Pancreas (tissue), 10 donors: ENCODE data around the gene TSNAX. TPM values are rescaled to one million over a fixed set of nuclear protein-coding genes. Genes with fewer than 3 reads are reported as not detected.

Experiments
- ATAC-seq, 4 donors: fragments of 200-7000 bp; cut with Tn5 transposase; one replicate each; pipeline versions ENCODE4 v1.8.0 to v1.9.1; 2020; ENCODE audit warnings: mild to moderate bottlenecking in 4 of 4, moderate library complexity in 4 of 4
- DNase-seq, 6 donors: peaks; one replicate each; pipeline ENCODE4 v3.0.0-alpha.2; 2020
- FAIRE-seq: peaks from 2 replicates; lab custom pipeline; 2012; peaks lifted over from hg19 to GRCh38; lab: Jason Lieb, UNC
- H3K27ac ChIP-seq, 4 donors: fragments of 200-600 bp; sonication (generic); 1 replicate in 3 of 4; 2 replicates in 1 of 4; pipeline versions ENCODE4 v1.5.0 to v1.8.0; 2020
- H3K27me3 ChIP-seq, 4 donors: fragments of 200-600 bp; one replicate each; pipeline ENCODE4 v1.8.0; 2021
- H3K36me3 ChIP-seq, 3 donors: fragments of 200-600 bp; sonication (generic) in 1 of 3; one replicate each; pipeline versions ENCODE4 v1.5.0 to v1.8.0; 2020 to 2021
- H3K4me1 ChIP-seq, 3 donors: fragments of 200-600 bp; one replicate each; pipeline ENCODE4 v1.8.0; 2021
- H3K4me3 ChIP-seq, 4 donors: fragments of 200-600 bp; sonication (generic) in 2 of 4; one replicate each; pipeline versions ENCODE4 v1.5.0 to v1.8.0; 2020 to 2021
- H3K9me3 ChIP-seq, 4 donors: fragments of 200-600 bp; one replicate each; pipeline ENCODE4 v1.8.0; 2021
- CTCF ChIP-seq, 4 donors: fragments of 200-600 bp; sonication (generic) in 3 of 4; IDR thresholded peaks; one replicate each; pipeline versions ENCODE4 v1.5.0 to v1.8.0; 2021; ENCODE audit warnings: antibody characterized with exemption in 4 of 4
- WGBS, 2 donors: extraction: QIAGEN DNeasy Blood & Tissue Kit; methylation state at CpG; one replicate each; pipeline ENCODE4 v1.1.7; 2013; 5-methylcytosine and 5-hydroxymethylcytosine counted together
- intact Hi-C, 3 donors: fragments of 100-400 bp; cut with DNase I; formaldehyde crosslinking; loops; one replicate each; pipeline versions ENCODE4 v1.11.1 to v1.14.2; 2022
- polyA plus RNA-seq, 2 donors: library from polyadenylated mRNA; stranded (reverse); fragments of 200-250 nt; gene quantifications; one replicate each; pipeline ENCODE4 v1.2.3, GENCODE V29; 2013
- total RNA-seq, 6 donors: library from RNA; stranded (reverse); fragmentation: NEBNext Ultra II Directional in 4 of 6; extraction: Animal tissue kit (Norgen Biotek cat#: 25700) in 4 of 6; gene quantifications; one replicate each; pipeline versions ENCODE4 v1.2.1 to v1.2.4, GENCODE V29; 2021 to 2023
- donor health status: healthy with polysubstance abuse.
- donor health status: DM: no; HTN: no; CAD: no; lungs with moderate emphysema.
- donor health status: DM: no; HTN: no; CAD: no.
- donor health status: control.
- donor health status: control.
- donor health status: Bipolar disorder and iron deficiency.
- donor health status: DM: yes; HTN: yes; CAD: no.
- donor health status: DM: no; HTN: no; CAD: no.
- donor health status: DM: no; HTN: no; CAD: no.
- donor health status: DM: yes; HTN: yes; CAD: no.

Gene TSNAX
- total and polyA plus RNA-seq, 8 donors = 5.1 to 18.2 (median 14.7) TPM

DNA sequence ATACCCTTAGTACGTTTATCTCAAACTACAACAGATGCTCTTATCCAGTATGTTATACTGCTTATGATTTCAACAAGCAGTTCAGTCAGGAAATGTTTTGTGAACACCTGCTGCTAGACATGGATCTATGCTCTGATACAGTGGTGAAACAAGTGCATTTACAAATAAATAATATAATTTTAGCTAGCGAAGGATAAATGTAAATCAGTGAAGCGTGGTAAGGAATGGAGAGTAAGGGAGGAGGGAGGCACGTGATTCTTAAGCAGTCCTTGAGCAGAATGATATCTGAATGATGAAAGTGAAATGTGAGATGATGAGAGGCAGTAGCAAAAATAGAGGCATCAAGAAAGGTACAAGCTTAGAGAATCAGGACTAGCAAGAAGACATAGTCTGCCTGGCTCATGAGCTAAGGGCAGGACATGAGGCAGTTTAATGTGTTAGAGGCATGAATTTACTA lies 6.3 kb downstream of the TSNAX start:
- ATAC-seq (no peak), DNase-seq (no peak), FAIRE-seq (no peak)
- H3K4me3 ChIP-seq = no peak overlapping the region
- no peaks in the 10 kb centered on the region for H3K27me3 ChIP-seq
- intact Hi-C loops = no loop called here
- H3K27ac ChIP-seq = no peak overlapping the region
- no peaks in the 10 kb centered on the region for H3K9me3 ChIP-seq
- WGBS, 2 donors = 54 to 60% methylated on average over 4 of the region's 4 CpGs
- TF ChIP-seq CTCF (IDR thresholded peaks at IDR 0.05) = no peak
- peaks cover 0 to 11% (median 0%) of the 10 kb centered on the region in 3 donors for H3K36me3 ChIP-seq
- H3K4me1 ChIP-seq = peaks cover 0 to 10% (median 3%) of the 10 kb centered on the region in 3 donors

DNA sequence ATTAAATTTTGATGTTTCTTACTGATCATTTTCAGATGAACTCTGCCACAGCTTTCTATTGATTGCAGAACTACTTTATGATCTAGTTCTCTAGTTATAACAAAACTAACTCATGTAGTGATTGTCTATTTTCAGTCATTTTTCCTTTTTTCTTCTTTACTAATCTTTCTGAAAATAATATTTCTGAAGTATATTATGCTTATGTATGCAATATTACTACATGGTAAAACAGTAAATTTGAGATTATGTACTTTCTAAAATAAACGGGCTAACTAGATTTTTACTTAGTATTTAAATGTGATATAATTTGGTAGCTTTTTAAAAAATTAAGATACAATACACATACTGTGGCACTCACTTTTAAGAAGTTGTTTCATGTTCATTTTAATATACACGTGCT lies 7.6 kb downstream of the TSNAX start:
- DNase-seq (no peak), FAIRE-seq (no peak)
- intact Hi-C loops = no loop called here

DNA sequence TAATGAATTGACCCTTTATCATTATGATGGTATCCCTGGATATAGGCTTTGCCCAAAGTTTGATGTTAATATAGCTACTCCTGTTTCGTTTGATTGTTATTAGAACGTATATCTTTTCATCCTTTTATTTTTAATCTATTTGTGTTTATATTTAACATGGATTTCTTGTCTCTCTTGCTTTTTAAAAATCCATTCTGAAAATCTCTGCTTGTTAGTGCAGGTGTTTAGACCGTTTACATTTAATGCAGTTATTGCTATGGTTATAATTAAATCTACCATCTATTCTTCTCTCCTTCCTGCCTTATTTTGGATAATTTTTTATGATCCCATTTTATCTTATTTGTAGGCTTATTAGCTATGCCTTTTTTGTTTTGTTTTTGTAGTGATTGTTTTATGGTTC lies 12.4 kb downstream of the TSNAX start:
- WGBS, 2 donors = 94 to 99% methylated on average over 3 of the region's 3 CpGs
- Histone ChIP-seq H3K36me3 (peaks cover 0 to 11% (median 0%) of the 10 kb centered on the region in 3 donors), H3K27ac (no peak overlapping the region)

More for the DNA sequence above, 7.6 kb downstream of the TSNAX start:
- H3K36me3 ChIP-seq = peaks cover 0 to 11% (median 0%) of the 10 kb centered on the region in 3 donors
- H3K27me3 ChIP-seq = no peaks in the 10 kb centered on the region
- H3K27ac ChIP-seq = no peak overlapping the region
- no peak for ATAC-seq
- H3K9me3 ChIP-seq = no peaks in the 10 kb centered on the region
- H3K4me3 ChIP-seq = no peak overlapping the region
- WGBS, 2 donors = 80 to 89% methylated on average over 2 of the region's 2 CpGs
- H3K4me1 ChIP-seq = peaks cover 0 to 5% (median 0%) of the 10 kb centered on the region in 3 donors
- no peak for TF ChIP-seq CTCF (IDR thresholded peaks at IDR 0.05)

GRCh38 chr1:231541842-231542241 lies 13.4 kb downstream of the TSNAX start:
- intact Hi-C loops = no loop called here
- ATAC-seq (no peak), FAIRE-seq (no peak), DNase-seq (no peak)
- Histone ChIP-seq H3K4me3 (no peak overlapping the region), H3K4me1 (no peaks in the 10 kb centered on the region), H3K9me3 (no peaks in the 10 kb centered on the region), H3K27me3 (no peaks in the 10 kb centered on the region), H3K27ac (no peak overlapping the region), H3K36me3 (peaks cover 0 to 8% (median 0%) of the 10 kb centered on the region in 3 donors)
- TF ChIP-seq CTCF (IDR thresholded peaks at IDR 0.05) = no peak
- WGBS, 2 donors = 88 to 92% methylated on average over 2 of the region's 2 CpGs

More for the DNA sequence above, 12.4 kb downstream of the TSNAX start:
- no peak for TF ChIP-seq CTCF (IDR thresholded peaks at IDR 0.05)
- intact Hi-C loops = no loop called here
- Histone ChIP-seq H3K9me3 (no peaks in the 10 kb centered on the region), H3K27me3 (no peaks in the 10 kb centered on the region), H3K4me1 (no peaks in the 10 kb centered on the region), H3K4me3 (no peak overlapping the region)
- DNase-seq (no peak), FAIRE-seq (no peak), ATAC-seq (no peak)

DNA sequence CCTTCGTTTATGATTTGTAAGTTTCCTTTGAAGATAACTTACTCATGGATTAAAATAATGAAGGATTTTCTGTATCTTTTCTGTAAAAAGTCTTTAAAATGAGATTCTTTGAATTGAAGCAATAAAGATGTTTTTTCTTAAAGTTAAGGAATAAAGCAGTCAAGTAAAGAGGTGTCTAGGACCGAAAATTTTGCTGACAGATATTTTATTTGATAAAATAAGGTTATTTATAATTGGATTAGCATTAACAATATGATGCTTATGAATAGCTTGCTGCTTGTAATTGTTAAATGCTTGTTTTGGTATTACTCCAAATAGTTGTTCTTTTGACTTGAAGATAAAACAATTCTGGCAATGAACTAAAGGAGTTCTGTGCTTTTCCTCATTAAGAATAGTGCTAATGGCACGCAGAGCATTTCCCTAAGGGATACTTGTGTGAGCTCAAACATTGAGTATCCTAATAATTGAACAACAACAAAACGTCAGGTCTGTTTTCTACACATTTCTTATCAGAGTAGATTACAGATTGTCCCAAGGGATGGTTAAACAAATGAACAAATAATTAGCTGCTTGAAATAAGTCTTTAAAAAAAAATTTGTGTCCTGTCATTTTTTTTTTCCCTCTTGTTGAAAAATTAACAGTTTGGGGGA lies 16.6 kb downstream of the TSNAX start:
- H3K27me3 ChIP-seq = no peaks in the 10 kb centered on the region
- no peaks in the 10 kb centered on the region for H3K4me1 ChIP-seq
- H3K4me3 ChIP-seq = no peak overlapping the region
- DNase-seq (no peak), ATAC-seq (no peak), FAIRE-seq (no peak)
- TF ChIP-seq CTCF (IDR thresholded peaks at IDR 0.05) = no peak
- intact Hi-C loops = no loop called here
- H3K9me3 ChIP-seq = no peaks in the 10 kb centered on the region
- no peaks in the 10 kb centered on the region for H3K36me3 ChIP-seq
- WGBS, 2 donors = 46 to 55% methylated on average over 4 of the region's 4 CpGs
- H3K27ac ChIP-seq = no peak overlapping the region
